Measurements from ENCODE around the gene RHEBL1. TPM values are rescaled to one million over a fixed set of nuclear protein-coding genes. Genes with fewer than 3 reads are reported as not detected.

Gene RHEBL1
- total and polyA plus RNA-seq, 2 of the 8 experiments (the other 6 are each of a cell fraction or from before 2014, with no cell fraction given) = 7.5 to 9.4 TPM

DNA sequence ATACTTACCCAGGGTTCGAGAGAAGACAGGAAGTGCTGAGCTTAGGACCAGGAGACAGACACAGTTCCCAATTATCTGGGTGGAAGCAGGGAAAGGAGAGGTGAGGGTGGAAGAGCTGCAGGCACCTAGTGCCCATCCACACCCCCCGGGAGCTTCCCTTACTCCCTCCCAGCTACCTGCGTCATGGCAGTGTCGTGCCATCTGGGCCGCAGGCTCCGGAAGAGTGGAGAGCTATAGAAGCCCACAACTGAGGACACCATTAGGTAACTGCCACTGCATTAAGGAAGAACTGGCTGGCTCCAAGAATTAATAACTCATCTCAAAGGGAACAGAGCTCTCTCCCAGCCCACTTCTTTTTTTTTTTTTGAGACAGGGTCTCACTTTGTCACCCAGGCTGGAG, 30.6 kb upstream of the RHEBL1 start (continued):
- no peak for TF ChIP-seq KDM1A (IDR thresholded peaks at IDR 0.05; ENCODE audit: borderline replicate concordance, low read length)

All from H1 (cell line).